Hematopoietic multipotent progenitor cell treated with erythropoietin and hydrocortisone succinate and interleukin-3 and kit ligand, for 15 days (in vitro differentiated cells): ENCODE data around the gene SMNDC1.
A peak's percentile ranks its signal among the peaks of the same experiment; 100 is the strongest.
"Not testable (repeated sequence)": the region's sequence is repeated elsewhere in the genome, so short reads cannot be mapped to it uniquely, and the experiment has no call there.

ENCODE experiments used
- DNase-seq: peaks from one replicate; pipeline ENCODE4 v3.0.0-alpha.2; 2015; ENCODE audit warnings: low spot score

SMNDC1 gene

GRCh38 chr10:110279407-110279986 lies 25.2 kb downstream of the SMNDC1 start:
- peak; percentile 70 for DNase-seq

GRCh38 chr10:110278562-110279406 lies 25.9 kb downstream of the SMNDC1 start:
- no peak for DNase-seq

GRCh38 chr10:110277591-110277990 lies 27.1 kb downstream of the SMNDC1 start:
- DNase-seq = no peak

DNA sequence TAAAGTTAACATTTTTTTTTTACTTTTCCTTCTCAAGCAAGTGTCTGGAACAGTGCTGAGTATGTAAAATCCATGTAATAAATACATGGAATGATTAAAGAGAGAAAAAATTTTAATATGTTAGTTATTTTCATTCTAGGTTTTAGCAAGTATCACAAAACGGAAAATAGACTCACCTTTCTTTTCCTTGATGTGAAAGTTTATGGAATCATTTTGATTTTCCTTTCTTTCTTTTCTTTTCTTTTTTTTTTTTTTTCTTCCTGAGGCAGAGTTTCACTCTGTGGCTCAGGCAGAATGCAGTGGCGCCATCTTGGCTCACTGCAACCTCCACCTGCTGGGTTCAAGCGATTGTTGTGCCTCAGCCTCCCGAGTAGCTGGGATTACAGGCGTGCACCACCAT lies 28.1 kb downstream of the SMNDC1 start:
- DNase-seq = no peak

DNA sequence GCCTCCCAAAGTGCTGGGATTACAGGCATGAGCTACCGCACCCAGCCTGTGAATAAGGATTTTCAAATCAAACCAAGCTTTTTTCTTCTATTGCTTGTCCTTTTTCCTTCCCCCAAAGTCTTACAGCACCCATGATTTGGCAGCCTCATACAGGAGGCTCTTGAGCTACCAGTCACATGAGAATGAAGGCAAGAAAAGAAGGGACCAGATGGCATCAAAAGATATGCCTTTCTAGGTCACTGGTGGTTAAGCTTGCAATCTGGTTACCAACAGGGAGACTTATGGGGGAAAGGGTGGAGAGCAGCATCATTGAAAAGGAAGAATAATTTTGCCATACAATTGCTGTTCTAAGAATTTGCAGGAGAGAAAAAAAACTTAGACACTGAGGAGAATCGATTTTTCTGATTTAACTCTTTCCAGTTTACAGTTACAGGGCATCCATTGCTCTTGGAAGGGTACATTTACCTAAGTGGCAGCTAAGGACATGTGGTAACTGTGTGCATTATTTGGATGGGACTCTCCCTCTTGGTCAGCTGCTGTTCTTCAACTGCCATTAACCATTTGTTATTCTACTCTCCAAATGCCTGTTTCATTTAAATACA lies 29.5 kb downstream of the SMNDC1 start:
- peak; percentile 69 for DNase-seq

GRCh38 chr10:110274647-110275046 lies 30.1 kb downstream of the SMNDC1 start:
- DNase-seq = peak; percentile 24

- DNase-seq = no peak
Measured at GRCh38 chr10:110274072-110274627, 30.6 kb downstream of the SMNDC1 start.

- peak; percentile 31 for DNase-seq
Measured at GRCh38 chr10:110273474-110273873, 31.2 kb downstream of the SMNDC1 start.

DNA sequence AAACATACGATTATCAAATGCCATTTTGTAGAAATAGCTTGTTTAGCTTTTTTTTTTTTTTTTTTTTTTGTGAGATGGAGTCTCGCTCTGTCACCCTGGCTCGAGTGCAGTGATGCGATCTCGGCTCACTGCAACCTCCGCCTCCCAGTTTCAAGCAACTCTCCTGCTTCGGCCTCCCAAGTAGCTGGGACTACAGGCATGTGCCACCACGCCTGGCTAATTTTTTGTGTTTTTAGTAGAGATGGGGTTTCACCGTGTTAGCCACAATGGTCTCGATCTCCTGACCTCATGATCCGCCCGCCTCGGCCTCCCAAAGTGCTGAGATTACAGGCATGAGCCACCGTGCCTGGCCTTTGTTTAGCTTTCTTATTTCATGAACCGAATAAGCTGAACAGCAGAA lies 31.7 kb downstream of the SMNDC1 start:
- DNase-seq = not testable (repeated sequence)

DNA sequence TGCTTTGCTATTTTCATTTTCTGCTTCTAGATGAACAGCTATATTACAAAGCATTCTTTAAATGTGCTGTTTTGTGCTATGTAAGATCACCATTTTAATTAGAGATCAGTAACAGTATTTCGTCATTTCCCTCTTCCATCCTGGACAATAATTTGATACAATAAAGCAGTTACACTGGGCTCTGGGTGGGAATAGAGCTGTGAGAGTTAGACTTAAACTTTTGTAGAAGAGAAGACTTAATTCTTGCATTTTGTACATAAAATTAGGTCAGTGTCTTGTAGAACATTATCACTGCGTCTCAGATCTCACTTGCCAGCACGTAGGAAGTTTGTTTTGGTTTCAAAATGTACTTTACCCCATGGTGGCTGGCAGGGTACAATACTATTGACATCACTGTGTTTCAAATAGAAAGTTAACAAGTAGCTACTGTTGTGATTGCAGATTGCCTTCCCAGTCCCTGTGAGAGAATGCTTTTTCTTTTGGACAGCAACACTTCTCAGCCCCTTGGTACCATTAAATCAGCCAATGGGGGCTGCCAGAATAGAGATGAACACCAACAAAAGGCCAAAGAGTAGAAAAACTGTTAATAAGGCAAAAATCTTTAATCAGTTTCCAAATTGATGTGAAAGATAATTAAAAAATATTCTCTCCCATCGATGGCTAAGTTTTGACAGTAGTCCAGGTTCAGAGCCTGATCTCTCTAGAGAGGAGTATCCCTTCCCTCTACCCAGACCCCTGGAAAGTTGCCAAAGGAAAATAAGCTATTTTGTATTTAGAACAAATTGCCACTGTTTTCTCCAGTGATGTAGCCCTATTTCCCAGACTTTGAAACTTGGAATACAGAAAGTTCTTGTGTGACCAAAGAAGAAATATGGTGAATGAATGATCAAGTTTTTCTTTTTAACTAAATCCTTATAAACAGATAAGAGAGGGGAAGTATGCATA lies 35.1 kb downstream of the SMNDC1 start:
- DNase-seq = peak; percentile 57

DNA sequence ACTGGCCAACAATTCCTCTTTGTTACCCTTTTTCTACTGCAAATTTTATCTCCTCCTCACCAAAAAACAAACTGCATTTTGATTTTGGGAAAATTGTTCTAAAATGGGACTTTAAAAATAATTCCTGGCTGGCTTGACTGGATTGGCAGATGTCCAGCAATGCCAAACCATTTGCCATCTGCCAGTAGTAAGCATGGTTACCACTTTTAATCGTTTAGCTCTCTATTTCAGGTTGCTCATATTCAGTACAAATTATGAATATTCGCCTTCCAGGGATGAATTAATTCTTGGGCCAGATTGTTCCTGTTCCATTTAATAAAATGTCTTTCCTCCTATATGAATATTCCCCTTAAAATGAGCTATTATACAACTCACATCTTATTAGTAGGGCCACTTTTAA lies 35.7 kb downstream of the SMNDC1 start:
- DNase-seq = peak; percentile 50

DNA sequence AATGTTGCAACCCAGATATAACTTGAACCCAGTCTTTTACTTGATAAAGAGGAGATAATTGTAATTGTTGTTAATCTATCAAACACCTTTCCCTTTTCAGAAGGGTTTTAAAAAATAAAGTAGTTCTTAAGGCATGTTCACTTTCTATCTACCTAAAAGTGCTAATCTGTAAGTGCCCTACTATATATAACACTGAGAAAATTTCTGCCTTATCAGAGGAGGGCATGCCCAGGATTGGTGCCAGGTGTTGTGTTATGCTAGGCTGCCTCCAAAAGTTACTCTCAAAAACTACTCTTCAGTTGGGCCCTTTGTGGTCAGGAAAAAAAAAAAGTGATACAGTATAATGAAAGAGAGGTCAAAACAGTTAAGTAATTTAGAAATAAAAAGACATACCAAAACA lies 36.3 kb downstream of the SMNDC1 start:
- DNase-seq = peak; percentile 69

DNA sequence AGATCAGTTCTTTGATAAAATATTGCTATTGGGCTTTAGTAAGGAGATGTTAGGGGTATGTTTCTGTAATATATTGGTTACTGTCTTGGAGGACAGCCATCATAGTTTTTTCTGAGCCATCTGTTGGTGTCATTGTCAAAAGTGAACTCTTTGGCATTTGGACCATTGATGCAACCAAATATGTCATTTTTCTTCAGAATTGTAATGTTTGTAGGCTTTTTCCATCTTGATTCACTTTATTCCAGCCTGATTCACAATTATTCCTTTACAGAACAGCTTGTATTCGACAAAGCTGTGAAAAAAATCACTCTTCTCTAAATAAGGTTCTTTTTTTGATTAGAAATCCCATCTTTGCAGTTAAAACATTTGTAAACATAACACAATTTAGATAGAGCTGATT lies 37.4 kb downstream of the SMNDC1 start:
- DNase-seq = no peak

DNA sequence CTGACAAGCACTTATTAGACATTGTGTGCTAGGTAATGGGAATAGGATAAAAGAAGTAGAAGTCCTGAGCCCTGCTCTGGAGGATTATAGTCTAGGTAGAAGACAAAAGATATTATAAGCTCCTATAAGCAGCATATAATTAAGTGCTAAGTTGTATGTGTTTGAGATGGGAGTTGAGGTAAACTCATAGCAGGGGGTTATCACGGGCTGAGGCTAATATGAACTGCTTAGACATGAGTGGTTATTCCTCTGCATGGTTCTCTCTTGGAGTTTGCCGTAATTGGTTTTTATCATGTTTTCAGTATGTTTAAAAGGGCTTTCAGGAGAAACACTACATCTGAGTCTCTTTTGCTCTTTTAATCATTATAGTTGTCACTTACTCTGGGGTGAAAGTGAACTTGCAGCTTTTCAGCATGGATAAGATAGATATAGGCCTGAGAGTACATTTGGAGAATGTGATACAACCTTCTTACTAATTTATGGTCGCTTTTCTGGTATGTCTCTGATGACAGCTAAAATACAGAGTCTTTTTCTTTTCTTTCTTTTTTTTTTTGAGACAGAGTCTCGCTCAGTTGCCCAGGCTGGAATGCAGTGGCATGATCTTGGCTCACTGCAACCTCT lies 39.0 kb downstream of the SMNDC1 start:
- peak; percentile 48 for DNase-seq

GRCh38 chr10:110263164-110263563 lies 41.6 kb downstream of the SMNDC1 start:
- DNase-seq = no peak

DNA sequence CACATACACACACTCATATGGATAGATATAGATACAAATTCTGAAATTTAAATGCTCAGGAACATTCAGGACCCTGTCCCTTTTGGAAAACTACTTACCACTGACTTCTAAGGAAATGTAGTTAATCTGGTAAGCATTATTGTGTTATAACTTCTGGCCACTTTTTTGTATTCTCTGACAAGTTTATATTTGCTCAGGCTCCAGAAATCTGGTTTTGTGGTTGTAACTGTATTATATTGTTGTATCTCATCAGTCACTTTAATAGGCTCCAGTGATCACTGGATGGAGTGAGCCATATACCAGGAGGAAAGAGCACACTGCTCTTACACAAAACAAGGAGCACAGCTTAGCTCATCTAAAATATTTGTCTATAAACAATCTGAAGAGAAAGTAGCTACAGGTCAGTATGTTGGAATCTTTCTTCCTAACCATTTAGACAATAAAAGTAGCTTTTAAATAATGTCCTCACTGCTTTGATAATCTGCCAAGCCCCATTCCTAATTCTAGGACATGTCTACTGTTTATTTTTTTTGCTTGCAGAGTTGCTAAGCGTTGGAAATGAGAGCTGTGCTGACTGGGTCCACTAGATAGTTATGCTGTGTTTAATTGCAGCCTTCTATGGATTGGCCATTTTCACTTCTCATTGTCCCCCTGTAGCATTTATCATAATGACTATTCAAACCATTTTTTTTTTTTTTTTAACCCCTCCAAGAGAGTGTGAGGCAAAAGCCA lies 43.8 kb downstream of the SMNDC1 start:
- DNase-seq = no peak

DNA sequence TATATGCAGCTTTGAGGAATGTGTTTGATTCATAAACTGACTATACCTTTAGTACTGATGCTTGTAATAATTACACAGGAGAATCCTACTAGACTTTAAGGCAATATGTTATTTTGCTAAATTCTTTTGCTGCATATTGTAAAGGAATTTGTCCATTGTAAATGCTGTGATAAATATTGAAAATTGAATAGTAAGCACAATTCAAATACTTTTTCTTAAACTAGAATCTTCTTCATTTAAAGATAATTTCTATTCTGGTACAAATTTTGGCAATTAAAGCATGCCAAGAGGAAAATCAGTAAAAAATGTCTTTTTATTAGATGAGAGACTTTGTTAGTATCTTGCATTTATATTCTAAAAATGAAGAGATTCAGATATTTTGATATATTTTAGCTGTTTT lies 45.4 kb downstream of the SMNDC1 start:
- no peak for DNase-seq

GRCh38 chr10:110258542-110258941 lies 46.2 kb downstream of the SMNDC1 start:
- peak; percentile 78 for DNase-seq

- no peak for DNase-seq
Measured at GRCh38 chr10:110254467-110254866, 50.3 kb downstream of the SMNDC1 start.

DNA sequence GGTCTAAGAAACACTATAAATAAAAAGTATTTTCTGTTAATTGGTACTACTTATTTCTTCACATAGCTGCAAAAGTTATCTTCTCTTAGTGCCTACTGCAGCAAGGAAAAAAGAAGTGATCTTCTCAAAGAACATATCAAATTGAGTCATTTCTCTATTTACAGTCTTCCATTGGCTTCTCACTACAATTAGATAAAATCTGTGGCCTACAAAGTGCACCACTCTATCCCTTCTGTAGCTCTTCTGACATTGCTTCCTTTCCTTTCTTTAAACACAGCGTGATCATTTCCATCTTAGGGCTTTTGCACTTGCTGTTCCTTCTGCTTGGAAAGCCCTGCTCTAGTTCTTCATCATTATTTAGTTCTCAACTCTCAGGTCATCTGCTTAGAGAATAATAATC lies 52.6 kb downstream of the SMNDC1 start:
- no peak for DNase-seq

DNA sequence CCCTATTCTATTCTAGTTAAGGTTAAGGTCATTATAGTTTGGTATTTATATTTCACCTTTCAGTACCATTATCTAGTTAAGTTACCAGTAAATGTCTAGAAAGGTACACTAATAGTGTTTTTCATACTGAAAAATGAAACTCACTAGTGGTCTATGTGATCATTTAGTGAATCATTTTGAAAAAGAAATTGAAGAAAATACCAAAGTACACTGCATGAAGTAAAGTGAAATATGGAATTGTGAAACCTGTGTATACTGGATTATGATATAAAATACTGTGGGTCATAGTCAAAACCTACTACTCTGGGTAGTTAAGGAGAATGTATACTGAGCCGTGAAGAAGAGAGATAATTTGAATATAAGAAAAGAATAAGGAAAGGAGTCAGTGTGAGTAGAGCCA lies 53.3 kb downstream of the SMNDC1 start:
- not testable (repeated sequence) for DNase-seq
